Epithelial cell of esophagus (primary cell): ENCODE results near the gene TFR2.

Experiments used
- DNase-seq: peaks from one replicate; pipeline ENCODE4 v3.0.0; 2010; ENCODE audit warnings: low read depth
- H3K4me3 ChIP-seq: 2 replicates; pipeline ENCODE4 v1.5.1; 2011; ENCODE audit warnings: mild to moderate bottlenecking, low read length, control low read depth
- TF ChIP-seq, protein P1 (sequence below): IDR thresholded peaks from 2 replicates; pipeline ENCODE4 v1.5.1; 2011; ENCODE audit warnings: low read depth, mild to moderate bottlenecking, low read length, control low read depth, inconsistent platforms; ENCODE audit not compliant: insufficient read depth; ENCODE audit errors: missing control alignments

TFR2 gene

GRCh38 chr7:100570954-100571828 is 70.2 kb downstream of the TFR2 start:
- no peak overlapping the region for H3K4me3 ChIP-seq
- TF ChIP-seq, protein P1, sequence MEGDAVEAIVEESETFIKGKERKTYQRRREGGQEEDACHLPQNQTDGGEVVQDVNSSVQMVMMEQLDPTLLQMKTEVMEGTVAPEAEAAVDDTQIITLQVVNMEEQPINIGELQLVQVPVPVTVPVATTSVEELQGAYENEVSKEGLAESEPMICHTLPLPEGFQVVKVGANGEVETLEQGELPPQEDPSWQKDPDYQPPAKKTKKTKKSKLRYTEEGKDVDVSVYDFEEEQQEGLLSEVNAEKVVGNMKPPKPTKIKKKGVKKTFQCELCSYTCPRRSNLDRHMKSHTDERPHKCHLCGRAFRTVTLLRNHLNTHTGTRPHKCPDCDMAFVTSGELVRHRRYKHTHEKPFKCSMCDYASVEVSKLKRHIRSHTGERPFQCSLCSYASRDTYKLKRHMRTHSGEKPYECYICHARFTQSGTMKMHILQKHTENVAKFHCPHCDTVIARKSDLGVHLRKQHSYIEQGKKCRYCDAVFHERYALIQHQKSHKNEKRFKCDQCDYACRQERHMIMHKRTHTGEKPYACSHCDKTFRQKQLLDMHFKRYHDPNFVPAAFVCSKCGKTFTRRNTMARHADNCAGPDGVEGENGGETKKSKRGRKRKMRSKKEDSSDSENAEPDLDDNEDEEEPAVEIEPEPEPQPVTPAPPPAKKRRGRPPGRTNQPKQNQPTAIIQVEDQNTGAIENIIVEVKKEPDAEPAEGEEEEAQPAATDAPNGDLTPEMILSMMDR, result no peak
- DNase-seq, result no peak
